Left ventricle myocardium inferior (tissue), 1 donor: ENCODE measurements around the gene FCN2. TPM values are rescaled to one million over a fixed set of nuclear protein-coding genes. Genes with fewer than 3 reads are reported as not detected.

Experiments used
- DNase-seq: peaks from one replicate; pipeline ENCODE4 v3.0.0-alpha.2; 2020
- H3K27ac ChIP-seq: fragments of 200-600 bp; replicated peaks from 2 replicates; pipeline ENCODE4 v1.8.0; 2021
- H3K27me3 ChIP-seq: fragments of 200-600 bp; 2 replicates; pipeline ENCODE4 v1.8.0; 2021; ENCODE audit warnings: low read depth
- H3K36me3 ChIP-seq: fragments of 200-600 bp; 2 replicates; pipeline ENCODE4 v1.8.0; 2021
- H3K4me1 ChIP-seq: fragments of 200-600 bp; 2 replicates; pipeline ENCODE4 v1.8.0; 2021
- H3K4me3 ChIP-seq: fragments of 200-600 bp; 2 replicates; pipeline ENCODE4 v1.8.0; 2021; ENCODE audit warnings: mild to moderate bottlenecking, moderate library complexity
- H3K9me3 ChIP-seq: fragments of 200-600 bp; replicated peaks from 2 replicates; pipeline ENCODE4 v1.8.0; 2021
- intact Hi-C: fragments of 100-400 bp; cut with micrococcal nuclease; formaldehyde crosslinking; loops from one replicate; pipeline ENCODE4 v1.11.0; 2022
- total RNA-seq: library from RNA; stranded (reverse); fragmentation: NEBNext Ultra II Directional; extraction: Animal tissue kit (Norgen Biotek cat#: 25700); gene quantifications from one replicate; pipeline ENCODE4 v1.2.1, GENCODE V29; 2021
- TF ChIP-seq, protein P1 (sequence below): fragments of 200-600 bp; IDR thresholded peaks from 2 replicates; pipeline ENCODE4 v1.8.0; 2021; ENCODE audit warnings: antibody characterized with exemption, mild to moderate bottlenecking, borderline replicate concordance
- donor health status: DM: no; HTN: yes; CAD: no; lungs with severe emphysema.

The FCN2 gene
- total RNA-seq, 1 donor from 2014 or later, result not detected

DNA sequence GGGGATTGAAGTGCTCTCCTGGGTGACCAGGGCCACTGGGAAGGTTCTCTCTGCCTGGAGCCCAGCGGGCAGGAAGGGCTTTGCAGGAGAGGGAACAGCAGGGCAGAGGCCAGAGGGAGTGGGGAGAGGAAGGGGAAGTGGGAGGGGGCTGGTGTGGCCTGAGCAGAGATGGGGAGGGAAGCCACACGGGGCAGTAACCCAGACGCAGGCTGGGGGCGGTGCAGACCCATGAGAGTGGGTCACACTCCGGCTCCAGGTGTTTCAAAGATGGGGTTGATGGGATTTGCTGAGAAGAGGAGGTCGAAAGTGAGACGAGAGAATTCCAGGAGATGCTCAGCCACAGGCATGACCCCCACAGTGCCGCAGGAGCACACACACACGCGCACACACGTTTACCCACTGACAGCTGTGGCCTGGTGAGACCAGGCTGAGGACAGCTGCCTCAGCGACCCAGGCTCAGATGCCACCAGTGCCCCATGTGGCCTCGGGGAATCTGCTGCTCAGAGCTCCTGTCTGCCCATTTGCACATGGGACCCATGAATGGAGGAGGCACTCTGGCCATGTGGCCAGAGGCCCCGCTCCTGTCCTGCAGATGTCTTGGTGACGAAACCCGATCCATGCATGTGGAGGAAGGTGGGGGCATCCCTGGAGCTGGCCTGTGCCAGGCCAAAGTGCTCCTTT is 32.7 kb upstream of the FCN2 start:
- no peak overlapping the region for H3K4me3 ChIP-seq
- TF ChIP-seq, protein P1, sequence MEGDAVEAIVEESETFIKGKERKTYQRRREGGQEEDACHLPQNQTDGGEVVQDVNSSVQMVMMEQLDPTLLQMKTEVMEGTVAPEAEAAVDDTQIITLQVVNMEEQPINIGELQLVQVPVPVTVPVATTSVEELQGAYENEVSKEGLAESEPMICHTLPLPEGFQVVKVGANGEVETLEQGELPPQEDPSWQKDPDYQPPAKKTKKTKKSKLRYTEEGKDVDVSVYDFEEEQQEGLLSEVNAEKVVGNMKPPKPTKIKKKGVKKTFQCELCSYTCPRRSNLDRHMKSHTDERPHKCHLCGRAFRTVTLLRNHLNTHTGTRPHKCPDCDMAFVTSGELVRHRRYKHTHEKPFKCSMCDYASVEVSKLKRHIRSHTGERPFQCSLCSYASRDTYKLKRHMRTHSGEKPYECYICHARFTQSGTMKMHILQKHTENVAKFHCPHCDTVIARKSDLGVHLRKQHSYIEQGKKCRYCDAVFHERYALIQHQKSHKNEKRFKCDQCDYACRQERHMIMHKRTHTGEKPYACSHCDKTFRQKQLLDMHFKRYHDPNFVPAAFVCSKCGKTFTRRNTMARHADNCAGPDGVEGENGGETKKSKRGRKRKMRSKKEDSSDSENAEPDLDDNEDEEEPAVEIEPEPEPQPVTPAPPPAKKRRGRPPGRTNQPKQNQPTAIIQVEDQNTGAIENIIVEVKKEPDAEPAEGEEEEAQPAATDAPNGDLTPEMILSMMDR, result no peak
- peaks cover 2% of the 10 kb centered on the region for H3K27me3 ChIP-seq
- peaks cover 3% of the 10 kb centered on the region for H3K4me1 ChIP-seq
- no peak for DNase-seq
- H3K36me3 ChIP-seq, result peaks cover 1% of the 10 kb centered on the region
- no peak overlapping the region for H3K27ac ChIP-seq
- H3K9me3 ChIP-seq, result no peaks in the 10 kb centered on the region
- intact Hi-C loops, result no loop called here

DNA sequence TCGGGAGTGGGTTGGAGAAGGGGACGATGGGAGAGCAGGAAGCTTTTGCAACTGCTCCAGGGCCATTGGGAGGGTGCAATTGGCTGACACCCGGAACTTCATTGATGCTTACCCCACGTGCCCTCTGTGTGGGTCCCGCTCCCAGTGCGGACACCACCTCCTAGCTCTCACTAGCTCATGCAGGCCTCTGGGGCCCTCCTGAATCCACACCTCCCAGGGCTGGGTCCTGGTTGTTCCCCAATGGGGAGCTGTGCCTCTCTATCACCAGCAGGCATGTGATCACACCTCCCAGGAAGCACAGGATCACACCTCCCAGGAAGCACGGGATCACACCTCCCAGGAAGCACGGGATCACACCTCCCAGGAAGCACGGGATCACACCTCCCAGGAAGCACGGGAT is 32.1 kb upstream of the FCN2 start:
- no peak overlapping the region for H3K27ac ChIP-seq
- H3K4me3 ChIP-seq, result no peak overlapping the region
- intact Hi-C loops, result no loop called here
- no peaks in the 10 kb centered on the region for H3K4me1 ChIP-seq
- no peak for DNase-seq
- TF ChIP-seq, protein P1, result no peak
- H3K36me3 ChIP-seq, result no peaks in the 10 kb centered on the region
- peaks cover 9% of the 10 kb centered on the region for H3K27me3 ChIP-seq
- no peaks in the 10 kb centered on the region for H3K9me3 ChIP-seq

DNA sequence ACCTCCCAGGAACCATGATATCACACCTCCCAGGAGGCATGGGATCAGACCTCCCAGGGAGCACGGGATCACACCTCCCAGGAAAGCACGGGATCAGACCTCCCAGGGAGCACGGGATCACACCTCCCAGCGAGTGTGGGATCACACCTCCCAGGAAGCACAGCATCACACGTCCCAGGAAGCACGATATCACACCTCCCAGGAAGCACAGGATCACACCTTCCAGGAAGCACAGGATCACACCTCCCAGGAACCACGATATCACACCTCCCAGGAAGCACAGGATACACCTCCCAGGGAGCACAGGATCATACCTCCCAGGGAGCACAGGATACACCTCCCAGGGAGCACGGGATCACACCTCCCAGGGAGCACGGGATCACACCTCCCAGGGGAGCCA is 30.0 kb upstream of the FCN2 start:
- H3K4me3 ChIP-seq, result no peak overlapping the region
- H3K9me3 ChIP-seq, result no peaks in the 10 kb centered on the region
- H3K27ac ChIP-seq, result no peak overlapping the region
- peaks cover 27% of the 10 kb centered on the region for H3K27me3 ChIP-seq
- TF ChIP-seq, protein P1, result no peak
- no peaks in the 10 kb centered on the region for H3K36me3 ChIP-seq
- DNase-seq, result no peak
- H3K4me1 ChIP-seq, result no peaks in the 10 kb centered on the region
- intact Hi-C loops, result no loop called here

DNA sequence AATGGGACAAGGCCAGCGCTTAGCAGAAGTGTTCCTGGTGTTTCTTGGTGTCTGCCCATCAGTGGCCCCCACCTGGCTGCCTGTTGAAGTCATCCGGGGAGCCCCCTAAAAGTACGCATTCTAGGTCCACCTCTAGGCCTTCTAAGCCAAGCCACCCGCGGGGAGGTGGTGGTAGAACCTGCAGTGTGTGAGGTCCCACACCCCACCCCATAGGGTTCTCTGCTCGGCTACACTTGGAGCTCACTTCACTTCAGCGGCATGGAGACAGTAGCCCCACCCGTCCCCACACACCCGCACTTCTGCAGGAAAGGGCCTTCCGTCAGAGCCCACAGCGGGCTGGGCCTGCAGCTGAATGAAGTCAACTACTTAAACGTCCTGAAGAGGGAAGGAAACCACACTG is 29.6 kb upstream of the FCN2 start:
- intact Hi-C loops, result no loop called here
- DNase-seq, result no peak

DNA sequence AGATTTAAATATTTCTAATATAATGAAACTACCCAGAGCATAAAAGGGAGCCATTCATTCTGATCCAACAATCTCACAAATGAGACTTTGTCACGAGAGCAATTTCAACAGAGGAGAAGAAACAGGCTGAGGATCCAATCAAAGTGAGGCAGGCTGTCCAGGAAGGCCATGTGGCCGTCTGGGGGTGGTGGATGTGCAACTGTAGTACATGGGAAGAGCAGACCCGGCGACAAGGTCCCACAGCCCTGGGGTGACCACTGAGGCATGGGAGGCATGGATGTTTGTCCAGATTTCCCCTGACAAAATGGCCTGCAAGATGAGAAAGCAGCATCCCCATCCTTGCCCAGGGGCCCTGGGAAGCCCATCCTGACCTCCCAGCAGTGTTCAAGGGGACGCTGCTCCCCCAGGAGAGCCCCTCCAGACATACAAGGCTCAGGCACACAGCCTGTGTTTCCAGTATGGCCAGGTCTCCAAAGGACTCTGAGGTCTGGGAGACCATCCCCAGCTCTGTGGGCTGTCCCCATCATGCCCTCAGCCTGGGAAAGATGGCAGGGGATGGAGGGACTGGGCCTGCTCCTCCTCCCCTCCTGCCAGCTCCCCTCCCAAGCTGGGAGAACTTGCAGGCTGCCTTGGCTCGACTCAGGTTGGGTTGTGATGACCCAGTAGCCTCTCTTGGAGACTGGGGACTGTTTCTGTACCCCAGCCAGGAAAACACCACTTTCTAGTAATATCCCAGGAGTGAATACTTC is 27.5 kb upstream of the FCN2 start:
- H3K27me3 ChIP-seq, result peaks cover 39% of the 10 kb centered on the region
- TF ChIP-seq, protein P1, result no peak
- H3K36me3 ChIP-seq, result no peaks in the 10 kb centered on the region
- no peak overlapping the region for H3K27ac ChIP-seq
- H3K4me3 ChIP-seq, result no peak overlapping the region
- DNase-seq, result no peak
- H3K9me3 ChIP-seq, result no peaks in the 10 kb centered on the region
- no peaks in the 10 kb centered on the region for H3K4me1 ChIP-seq
- intact Hi-C loops, result no loop called here

More for the DNA sequence above, 29.6 kb upstream of the FCN2 start:
- TF ChIP-seq, protein P1, result no peak
- Histone ChIP-seq H3K9me3 (no peaks in the 10 kb centered on the region), H3K4me3 (no peak overlapping the region), H3K27me3 (peaks cover 31% of the 10 kb centered on the region), H3K27ac (no peak overlapping the region), H3K4me1 (no peaks in the 10 kb centered on the region), H3K36me3 (no peaks in the 10 kb centered on the region)
